HG03025 (cell line): ENCODE data around the gene STT3B.

Experiments
- ATAC-seq: cut with Tn5 transposase; IDR thresholded peaks from one replicate; pipeline ENCODE4 v1.9.1; 2021; ENCODE audit warnings: mild to moderate bottlenecking, moderate library complexity; ENCODE audit not compliant: unreplicated experiment, low FRiP score

Gene STT3B

GRCh38 chr3:31635545-31635944 is 102.8 kb downstream of the STT3B start:
- no peak for ATAC-seq

- ATAC-seq, result no peak
Observed at GRCh38 chr3:31636049-31636448, 103.3 kb downstream of the STT3B start.

GRCh38 chr3:31636694-31637442 is 104.1 kb downstream of the STT3B start:
- no peak for ATAC-seq

GRCh38 chr3:31639828-31640227 is 107.1 kb downstream of the STT3B start:
- ATAC-seq, result no peak

DNA sequence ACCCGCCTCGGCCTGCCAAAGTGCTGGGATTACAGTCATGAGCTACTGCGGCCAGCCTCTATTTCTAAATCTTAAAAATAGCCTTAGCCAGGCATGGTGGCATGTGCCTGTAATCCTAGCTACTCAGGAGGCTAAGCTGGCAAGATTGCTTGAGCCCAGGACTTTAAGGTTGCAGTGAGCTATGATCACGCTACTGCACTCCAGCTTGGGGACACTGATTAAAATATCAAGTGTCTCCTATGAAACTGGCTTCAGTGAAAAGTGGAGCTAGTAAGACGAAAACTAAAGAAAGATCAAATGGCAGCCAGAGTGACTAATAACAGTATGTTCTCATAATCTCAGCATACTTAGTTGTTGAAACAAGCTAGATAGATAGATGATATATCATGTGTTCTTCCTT is 112.5 kb downstream of the STT3B start:
- ATAC-seq, result no peak

DNA sequence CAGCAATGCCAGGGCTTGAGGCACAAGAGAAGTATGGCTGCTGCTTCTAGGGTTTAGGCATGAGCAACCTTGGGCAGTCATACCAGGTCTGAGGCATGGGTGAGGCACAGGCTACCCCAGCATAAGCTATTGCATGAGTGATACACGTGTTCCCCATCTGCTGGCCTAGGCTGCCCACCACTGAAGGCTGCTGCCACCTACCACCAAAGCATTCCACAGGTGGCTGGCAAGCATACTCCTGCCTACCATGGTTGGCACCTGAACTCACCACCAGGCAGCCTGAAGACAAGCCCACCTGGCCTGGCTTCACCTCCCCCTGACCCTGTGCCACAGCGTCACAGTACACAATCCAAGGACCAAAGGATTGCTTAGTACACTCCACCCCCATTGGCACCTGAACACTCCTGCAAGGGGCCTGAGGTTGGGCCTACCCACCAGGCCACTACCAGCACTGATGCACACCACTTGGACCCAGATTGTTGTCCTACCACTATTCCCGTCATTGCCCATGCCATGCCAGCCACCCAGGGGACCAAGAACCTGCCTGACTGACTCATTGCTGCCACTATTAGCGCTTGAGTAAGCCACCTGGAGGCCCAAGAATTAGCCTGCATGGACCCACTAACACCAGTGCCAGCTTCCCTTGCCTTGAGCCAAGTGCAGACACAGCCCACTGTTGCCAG is 115.7 kb downstream of the STT3B start:
- no peak for ATAC-seq

- no peak for ATAC-seq
Observed at GRCh38 chr3:31652296-31652695, 119.6 kb downstream of the STT3B start.

DNA sequence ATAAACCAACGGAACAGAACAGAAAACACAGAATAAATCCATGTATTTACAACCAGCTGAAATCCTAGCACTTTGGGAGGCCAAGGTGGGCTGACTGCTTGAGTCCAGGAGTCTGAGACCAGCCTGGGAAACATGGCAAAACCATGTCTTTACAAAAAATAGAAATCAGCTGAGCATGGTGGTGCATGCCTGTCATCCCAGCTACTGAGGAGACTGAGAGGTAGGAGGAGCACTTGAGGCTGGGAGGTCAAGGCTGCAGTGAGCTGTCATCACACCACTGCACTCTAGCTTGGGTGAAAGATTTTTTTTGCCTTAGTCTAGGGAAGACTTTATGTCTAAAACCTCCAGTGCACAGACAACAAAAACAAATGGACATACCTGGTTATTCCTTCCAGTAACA is 120.7 kb downstream of the STT3B start:
- ATAC-seq, result no peak

DNA sequence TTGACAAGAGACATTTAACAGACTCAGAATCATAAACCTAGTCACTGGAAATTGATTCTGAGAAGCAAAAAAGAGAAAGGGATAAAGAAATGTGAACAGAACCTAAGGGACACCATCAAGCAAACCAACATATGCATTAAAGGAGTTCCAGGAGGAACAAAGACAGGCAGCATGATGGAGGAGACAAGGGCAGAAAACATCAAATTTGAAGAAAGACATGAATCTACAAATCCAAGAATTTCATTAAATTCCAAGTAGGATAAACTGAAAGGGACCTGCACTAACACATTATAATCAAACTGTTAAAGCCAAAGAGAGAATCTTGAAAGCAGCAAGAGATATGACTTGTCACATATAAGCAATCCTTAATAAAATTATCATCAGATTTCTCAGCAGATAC is 122.3 kb downstream of the STT3B start:
- no peak for ATAC-seq

- no peak for ATAC-seq
Observed at GRCh38 chr3:31659246-31659645, 126.5 kb downstream of the STT3B start.

DNA sequence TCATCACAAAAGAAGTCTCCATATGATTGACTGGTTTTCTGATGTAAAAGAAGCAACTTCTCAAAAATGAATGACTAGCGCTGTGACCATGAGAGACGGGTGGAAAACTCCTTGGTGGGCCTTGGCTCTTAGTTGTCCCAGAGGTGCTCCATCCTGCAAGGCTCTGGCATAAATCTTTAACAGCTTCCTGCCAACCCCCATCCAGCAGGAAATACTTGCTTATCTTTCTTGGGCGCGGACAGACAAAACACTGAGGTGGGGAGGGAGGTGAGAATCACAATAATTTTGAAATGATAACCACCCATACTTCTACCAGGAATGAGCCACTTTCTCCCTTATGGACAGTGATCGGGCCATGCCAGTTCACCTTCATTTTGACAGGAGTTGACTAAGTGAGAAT is 128.6 kb downstream of the STT3B start:
- no peak for ATAC-seq

DNA sequence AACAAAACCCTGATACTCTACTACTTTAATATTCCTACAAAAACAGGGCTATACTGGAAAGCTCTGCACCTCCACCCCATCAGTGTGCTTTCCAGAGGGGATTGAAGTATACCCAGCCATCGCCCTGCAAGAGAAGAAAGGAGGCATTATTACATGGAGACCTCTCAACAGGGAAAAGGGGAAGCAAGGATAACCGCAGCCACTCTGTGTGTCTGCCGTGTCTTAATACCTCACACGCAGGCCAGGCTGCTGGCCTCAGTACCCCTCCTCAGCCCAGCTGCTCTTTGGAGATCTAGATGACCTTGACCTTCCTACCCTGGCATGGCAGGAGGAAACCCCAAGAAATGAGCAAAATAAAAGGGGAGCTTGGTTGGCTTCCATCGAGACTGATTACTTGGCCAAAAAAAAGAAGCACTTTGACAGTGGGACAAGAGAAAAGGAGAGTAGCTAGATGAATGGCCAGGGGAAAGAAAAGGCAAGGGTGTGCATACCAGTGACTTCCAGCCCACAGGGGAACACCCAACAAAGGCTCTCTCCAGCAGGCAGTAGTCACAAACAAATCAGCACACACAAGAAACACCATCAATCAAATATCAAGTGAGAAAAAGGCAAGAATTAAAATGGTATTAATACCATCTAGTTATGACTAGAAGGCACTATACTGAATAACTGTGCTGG is 129.4 kb downstream of the STT3B start:
- no peak for ATAC-seq

- no peak for ATAC-seq
Observed at GRCh38 chr3:31664031-31664430, 131.3 kb downstream of the STT3B start.

- ATAC-seq, result no peak
Observed at GRCh38 chr3:31667582-31667981, 134.9 kb downstream of the STT3B start.

DNA sequence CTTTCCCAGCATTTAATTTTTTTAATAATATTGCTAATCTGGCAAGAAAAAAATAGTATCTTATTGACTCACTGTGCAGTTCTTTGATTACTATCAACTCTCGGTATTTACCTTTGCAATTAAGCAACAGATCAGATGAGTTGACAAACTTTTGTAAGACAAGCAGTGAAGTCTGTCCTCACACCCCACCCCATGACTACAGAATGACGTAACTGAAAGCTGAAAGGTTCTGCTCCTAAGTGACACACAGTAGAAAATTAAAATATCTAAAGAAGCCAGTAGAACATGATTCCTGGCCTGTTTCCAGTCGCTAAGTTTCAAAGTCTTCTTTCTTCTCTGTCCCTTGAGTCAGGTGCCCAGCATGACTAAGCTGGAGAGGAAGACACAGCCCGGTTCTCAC is 135.5 kb downstream of the STT3B start:
- ATAC-seq, result no peak

GRCh38 chr3:31670136-31670535 is 137.4 kb downstream of the STT3B start:
- ATAC-seq, result no peak

- no peak for ATAC-seq
Observed at GRCh38 chr3:31670722-31671121, 138.0 kb downstream of the STT3B start.

DNA sequence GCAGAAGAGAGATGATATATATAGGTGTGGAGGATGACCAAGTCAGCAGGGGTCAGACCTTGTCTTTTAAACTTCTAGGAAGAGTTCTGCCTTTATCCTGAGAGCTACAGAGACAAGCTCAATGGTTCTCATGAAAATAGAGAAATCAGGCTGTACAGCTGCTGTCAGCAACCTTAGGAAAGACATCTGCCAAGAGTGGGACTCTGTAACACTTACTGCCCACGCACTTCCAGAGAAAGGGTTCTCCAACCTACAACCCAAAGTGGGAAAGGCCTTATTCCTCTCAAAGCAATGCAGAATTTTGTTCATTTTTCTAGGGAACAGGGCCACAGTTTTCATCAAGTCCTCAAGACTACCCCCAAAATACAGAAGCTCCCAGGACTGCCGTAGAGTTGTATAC is 138.7 kb downstream of the STT3B start:
- no peak for ATAC-seq

DNA sequence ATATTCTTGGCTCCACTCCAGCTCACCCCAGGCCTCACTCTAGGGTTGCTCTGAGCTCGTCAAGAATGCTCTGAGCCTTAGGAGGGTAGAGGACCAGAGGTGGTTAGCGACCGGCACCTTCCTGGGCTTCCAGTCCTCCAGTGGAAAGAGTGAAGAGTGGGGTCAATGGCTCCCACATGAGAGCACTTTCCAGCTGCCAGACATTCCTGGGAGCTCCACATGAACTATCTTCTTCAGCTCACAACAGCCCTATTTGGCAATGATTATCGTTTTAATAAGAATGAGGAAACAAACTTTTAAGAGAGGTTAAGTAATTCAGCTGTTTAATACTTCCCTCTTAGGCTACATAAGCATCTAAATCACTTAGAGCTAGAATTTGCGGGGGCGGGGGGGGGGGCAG is 139.3 kb downstream of the STT3B start:
- ATAC-seq, result no peak

DNA sequence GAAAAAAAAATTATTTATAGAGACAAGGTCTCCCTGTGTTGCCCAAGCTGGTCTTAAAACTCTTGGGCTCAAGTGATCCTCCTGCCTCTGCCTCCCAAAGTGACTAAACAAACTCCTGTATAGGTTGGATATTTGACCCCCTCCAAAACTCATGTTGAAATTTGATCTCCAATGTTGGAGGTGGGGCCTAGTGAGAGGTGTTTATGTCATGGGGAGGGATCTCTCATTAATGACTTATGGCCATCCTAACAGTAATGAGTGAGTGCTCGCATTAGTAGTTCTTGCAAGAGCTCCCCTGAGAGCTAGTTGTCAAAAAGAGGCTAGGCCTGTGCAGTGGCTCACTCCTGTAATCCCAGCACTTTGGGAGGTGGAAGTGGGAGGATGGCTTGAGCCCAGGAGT is 141.2 kb downstream of the STT3B start:
- ATAC-seq, result no peak

DNA sequence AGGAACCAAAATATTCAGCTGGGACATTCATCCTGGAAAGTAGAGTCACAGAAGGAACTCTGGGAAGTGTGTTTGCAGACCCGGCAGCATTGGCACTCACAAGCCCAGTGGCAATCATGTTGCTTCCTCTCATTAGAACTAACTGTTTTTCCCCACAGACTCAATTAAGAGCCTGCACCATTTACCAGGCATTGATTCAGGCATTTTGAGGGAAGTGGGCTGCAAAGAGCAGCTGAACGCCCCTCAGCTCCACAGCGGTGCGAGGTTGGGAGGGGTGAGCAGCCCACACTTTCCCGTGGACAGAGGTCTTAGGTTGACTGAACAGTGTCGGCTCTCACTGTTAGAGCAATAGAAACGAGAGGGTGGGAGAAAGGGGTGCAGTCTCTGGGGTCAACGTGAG is 143.8 kb downstream of the STT3B start:
- no peak for ATAC-seq
